GM18867 (cell line): Measurements from ENCODE around the gene DBP.
"Not testable (repeated sequence)": the region's sequence is repeated elsewhere in the genome, so short reads cannot be mapped to it uniquely, and the experiment has no call there.

Source experiments
- ATAC-seq: cut with Tn5 transposase; IDR thresholded peaks from one replicate; pipeline ENCODE4 v1.9.1; 2021; ENCODE audit warnings: mild to moderate bottlenecking, moderate library complexity; ENCODE audit not compliant: unreplicated experiment

Gene DBP

GRCh38 chr19:48641850-48642249, 4.7 kb upstream of the DBP start:
- ATAC-seq: no peak

- ATAC-seq: no peak
Measured at GRCh38 chr19:48639483-48640375, 2.5 kb upstream of the DBP start.

DNA sequence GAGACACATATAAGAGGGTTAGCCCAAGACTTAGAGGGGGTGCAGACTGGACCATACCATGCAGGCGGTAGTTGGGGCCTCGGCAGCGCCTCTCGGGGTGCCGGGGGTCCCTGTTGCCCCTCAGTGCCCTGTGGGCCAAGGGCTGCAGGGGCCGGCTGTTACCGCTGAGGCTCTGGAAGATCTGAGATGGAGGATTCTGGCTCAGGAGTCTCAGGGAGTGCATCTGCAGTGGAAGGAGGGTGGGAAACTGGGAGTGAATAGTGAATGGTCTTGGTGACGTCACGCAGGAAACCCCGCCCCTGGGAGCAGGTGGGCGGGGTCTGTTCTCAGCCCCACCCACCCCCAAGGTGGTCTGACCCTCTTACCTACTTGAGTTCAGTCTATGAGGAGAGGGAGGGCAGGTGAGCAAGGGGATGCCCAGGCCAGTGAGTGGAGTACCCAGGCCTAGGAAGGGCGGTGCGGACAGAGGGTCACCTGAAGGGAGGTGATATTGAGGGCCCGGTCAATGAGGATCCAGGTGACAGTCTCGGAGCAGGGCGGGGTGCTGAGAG, 1.7 kb upstream of the DBP start:
- ATAC-seq: no peak

- peak; percentile 13 for ATAC-seq
Measured at GRCh38 chr19:48637948-48638830, 1.0 kb upstream of the DBP start.

- peak; percentile 74 for ATAC-seq
Measured at GRCh38 chr19:48637449-48637947, 319 bp upstream of the DBP start.

DNA sequence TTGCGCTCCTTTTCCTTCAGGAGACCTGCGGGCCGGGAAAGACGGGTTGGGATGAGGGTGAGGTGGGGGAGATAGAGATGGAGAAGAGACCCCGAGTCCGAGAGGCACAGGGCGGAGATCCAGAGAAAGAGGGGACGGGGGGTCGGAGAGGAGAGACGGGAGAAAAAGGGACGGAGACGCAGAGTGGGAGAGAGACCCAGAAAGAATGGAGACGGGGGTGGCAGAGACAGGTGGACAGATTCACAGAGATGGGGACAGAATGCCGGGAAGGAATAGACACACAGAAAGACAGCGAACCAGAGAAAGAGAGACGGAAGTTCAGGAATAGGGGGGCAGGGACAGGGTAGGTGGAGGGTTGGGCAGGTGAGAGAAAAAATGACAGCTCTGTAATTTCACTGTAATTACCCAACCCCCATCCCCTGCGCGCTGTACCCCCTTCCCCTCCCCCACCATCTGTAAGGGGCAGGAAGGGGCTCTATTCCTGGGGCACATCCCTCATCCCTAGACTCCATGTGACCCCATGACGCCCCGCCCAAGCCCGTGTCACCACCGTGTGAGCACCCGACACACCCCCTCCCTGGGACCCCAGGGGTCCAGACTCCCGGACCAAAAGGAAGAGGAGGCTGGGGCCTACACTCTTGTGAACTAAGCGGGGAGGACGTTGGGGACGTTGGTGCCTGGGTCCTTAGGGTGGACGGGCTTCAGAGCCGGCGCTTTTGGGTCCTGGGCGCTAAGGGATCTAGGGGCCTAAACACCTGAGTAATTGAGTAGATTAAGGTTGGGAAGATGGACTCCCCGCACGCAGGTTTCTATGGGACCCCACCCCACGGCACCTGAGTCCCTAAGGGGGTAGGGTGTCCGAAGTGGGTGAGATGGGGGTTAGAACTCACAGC, 967 bp downstream of the DBP start:
- no peak for ATAC-seq

GRCh38 chr19:48635263-48635965, 1.8 kb downstream of the DBP start:
- ATAC-seq: no peak

GRCh38 chr19:48634424-48635262, 2.5 kb downstream of the DBP start:
- peak; percentile 36 for ATAC-seq

GRCh38 chr19:48634036-48634342, 3.2 kb downstream of the DBP start:
- ATAC-seq: no peak

DNA sequence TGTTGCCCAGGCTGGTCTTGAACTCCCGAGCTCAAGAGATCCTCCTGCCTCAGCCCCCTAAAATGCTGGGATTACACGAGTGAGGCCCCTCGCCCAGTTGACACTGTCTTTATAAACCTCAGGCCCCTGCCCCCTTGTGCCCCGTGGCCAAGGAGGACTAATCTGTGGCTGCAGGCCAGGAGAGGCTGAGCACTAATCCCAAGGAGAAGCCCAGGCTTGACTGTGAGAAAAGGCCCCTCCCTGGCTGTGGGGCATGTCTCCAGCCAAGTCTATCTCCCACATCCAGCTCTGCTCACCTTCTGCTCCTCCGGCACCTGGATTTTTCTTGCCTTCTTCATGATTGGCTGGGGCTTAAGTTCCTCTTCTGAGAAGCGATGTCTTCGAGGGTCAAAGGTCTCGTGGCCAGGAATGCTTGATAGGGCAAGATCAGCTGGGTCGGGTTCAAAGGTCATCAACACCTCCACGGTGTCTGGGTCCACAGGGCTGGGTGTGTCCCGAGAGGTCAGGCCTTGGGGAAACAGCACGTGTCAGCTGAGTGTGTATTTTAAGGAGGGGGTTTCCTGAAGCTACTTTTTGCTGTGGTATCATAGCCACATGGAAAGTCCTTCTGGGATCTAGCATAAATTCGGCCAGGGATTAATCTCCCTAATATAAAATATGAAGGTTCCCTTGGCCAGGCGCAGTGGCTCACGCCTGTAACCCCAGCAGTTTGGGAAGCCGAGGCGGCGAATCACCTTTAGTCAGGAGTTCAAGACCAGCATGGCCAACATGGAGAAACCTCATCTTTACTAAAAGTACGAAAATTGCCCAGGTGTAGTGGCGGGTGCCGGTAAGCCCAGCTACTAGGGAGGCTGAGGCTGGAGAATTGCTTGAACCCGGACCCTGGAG, 3.8 kb downstream of the DBP start:
- no peak for ATAC-seq

DNA sequence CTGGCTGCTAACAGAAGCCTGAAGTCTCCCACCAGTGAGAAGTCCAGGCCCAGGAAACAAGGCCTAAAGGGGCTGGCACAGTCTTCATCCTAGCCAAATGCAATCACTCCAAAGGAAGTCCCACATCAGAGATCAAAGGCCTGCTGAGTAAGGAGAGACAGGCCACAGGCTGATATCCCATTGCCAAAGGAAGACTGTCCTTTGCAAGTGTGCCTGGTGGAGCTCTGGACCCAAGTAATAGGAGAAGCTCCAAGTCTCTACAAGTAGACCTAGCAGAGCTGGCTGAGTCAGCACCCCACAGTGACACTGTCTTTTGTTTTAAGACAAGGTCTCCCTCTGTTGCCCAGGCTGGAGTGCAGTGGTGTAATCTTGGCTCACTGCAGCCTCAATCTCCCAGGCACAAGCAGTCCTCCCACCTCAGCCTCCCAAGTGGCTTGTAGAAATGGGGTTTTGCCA, 4.5 kb downstream of the DBP start:
- no peak for ATAC-seq

- ATAC-seq: not testable (repeated sequence)
Measured at GRCh38 chr19:48632286-48632685, 4.9 kb downstream of the DBP start.

DNA sequence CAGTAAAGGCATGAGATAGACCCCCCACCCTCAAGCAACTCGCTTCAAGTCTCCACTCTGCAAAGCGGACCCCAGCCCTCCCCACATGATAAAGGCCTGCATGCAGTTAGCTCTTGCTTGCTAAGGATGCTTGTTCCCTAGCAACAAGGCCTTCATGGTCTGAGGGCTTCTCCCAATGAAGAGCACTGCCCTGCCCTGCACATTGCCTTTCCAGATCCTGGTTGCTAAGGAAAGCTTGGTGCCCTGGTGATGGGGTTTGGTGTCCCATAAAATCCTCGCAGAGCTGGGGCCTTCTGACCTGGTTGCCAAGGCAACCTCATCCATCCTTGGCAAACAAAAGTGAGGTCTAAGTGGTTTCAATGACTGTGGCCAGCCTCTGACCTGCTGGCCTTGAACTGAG, 6.0 kb downstream of the DBP start:
- ATAC-seq: no peak

GRCh38 chr19:48630296-48631063, 6.7 kb downstream of the DBP start:
- ATAC-seq: no peak

GRCh38 chr19:48629599-48630295, 7.4 kb downstream of the DBP start:
- ATAC-seq: no peak

GRCh38 chr19:48629297-48629598, 7.9 kb downstream of the DBP start:
- ATAC-seq: no peak
